Skeletal muscle satellite cell (primary cell): ENCODE data around the gene OR7A5.
"Not testable (repeated sequence)": the region's sequence is repeated elsewhere in the genome, so short reads cannot be mapped to it uniquely, and the experiment has no call there.

Experiments
- H3K27me3 ChIP-seq: 2 replicates; pipeline ENCODE4 v1.7.0; 2013; ENCODE audit warnings: low read length; ENCODE audit not compliant: control insufficient read depth, insufficient read depth
- H3K36me3 ChIP-seq: 2 replicates; pipeline ENCODE4 v1.7.0; 2013; ENCODE audit warnings: mild to moderate bottlenecking, control low read depth, low read length; ENCODE audit not compliant: insufficient read depth
- H3K4me1 ChIP-seq: 2 replicates; pipeline ENCODE4 v1.7.0; 2013; ENCODE audit warnings: low read length; ENCODE audit not compliant: control insufficient read depth, insufficient read depth
- H3K4me2 ChIP-seq: 2 replicates; pipeline ENCODE4 v1.7.0; 2013; ENCODE audit warnings: mild to moderate bottlenecking, low read length
- H3K4me3 ChIP-seq: 2 replicates; pipeline ENCODE4 v1.7.0; 2013; ENCODE audit warnings: low read length
- H3K9ac ChIP-seq: 2 replicates; pipeline ENCODE4 v1.7.0; 2013; ENCODE audit warnings: mild to moderate bottlenecking, low read depth, low read length, moderate library complexity
- H3K9me3 ChIP-seq: replicated peaks from 2 replicates; pipeline ENCODE4 v1.7.0; 2013; ENCODE audit warnings: mild to moderate bottlenecking, control low read depth, low read length

OR7A5 gene

DNA sequence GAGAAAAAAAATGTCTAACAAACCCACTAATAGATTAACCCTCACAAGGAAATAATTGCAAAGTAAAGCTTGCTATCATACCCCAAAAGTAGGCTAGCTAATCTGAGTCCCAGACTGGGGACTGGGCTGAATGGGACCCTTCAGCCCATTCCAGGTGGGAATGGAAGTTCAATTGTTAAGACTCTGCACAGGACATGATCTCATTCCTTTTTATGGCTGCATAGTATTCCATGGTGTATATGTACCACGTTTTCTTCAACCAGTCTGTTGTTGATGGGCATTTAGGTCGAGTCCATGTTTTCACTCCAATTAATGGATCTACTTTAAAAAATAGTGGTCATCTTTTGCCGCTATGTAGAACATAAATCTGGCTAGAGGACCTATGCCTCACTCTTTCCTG, 17.9 kb downstream of the OR7A5 start:
- Histone ChIP-seq H3K9ac (no peak overlapping the region), H3K4me3 (no peak overlapping the region), H3K27me3 (no peaks in the 10 kb centered on the region), H3K36me3 (no peaks in the 10 kb centered on the region), H3K4me1 (no peaks in the 10 kb centered on the region), H3K4me2 (no peak overlapping the region), H3K9me3 (no peaks in the 10 kb centered on the region)

DNA sequence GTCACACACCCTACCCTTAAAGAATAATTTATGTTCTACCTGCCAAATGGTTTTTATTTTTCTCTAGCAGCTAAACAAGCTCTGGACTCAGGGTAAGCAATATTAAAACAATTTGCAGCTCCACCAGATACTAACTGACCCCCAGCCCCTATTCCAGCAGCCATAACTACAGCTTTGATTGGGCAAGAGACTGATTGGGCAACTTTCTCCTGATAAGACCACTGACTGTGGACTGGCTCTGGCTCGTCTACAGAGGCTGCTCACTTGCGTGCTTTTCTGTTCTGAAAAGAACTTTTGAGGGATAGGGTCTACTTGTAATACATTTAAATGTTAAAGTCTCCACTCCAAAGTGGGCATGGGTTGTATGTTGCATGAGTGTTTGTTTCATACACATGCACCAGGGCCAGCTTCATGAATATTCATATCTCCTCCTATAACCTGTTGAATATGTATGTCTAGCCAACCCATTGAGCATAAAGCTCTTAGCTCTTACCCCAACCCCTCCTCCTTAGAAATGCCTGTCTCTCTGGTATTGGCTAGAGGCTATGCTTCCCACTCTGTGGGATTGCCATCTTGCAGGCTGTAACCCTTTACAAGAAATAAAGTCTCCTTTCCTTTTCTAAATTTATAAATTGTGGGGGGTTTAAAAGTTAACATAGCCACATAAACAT, 19.9 kb downstream of the OR7A5 start:
- no peaks in the 10 kb centered on the region for H3K4me1 ChIP-seq
- H3K9ac ChIP-seq = no peak overlapping the region
- H3K4me2 ChIP-seq = no peak overlapping the region
- H3K9me3 ChIP-seq = no peaks in the 10 kb centered on the region
- H3K27me3 ChIP-seq = no peaks in the 10 kb centered on the region
- H3K36me3 ChIP-seq = no peaks in the 10 kb centered on the region
- no peak overlapping the region for H3K4me3 ChIP-seq

DNA sequence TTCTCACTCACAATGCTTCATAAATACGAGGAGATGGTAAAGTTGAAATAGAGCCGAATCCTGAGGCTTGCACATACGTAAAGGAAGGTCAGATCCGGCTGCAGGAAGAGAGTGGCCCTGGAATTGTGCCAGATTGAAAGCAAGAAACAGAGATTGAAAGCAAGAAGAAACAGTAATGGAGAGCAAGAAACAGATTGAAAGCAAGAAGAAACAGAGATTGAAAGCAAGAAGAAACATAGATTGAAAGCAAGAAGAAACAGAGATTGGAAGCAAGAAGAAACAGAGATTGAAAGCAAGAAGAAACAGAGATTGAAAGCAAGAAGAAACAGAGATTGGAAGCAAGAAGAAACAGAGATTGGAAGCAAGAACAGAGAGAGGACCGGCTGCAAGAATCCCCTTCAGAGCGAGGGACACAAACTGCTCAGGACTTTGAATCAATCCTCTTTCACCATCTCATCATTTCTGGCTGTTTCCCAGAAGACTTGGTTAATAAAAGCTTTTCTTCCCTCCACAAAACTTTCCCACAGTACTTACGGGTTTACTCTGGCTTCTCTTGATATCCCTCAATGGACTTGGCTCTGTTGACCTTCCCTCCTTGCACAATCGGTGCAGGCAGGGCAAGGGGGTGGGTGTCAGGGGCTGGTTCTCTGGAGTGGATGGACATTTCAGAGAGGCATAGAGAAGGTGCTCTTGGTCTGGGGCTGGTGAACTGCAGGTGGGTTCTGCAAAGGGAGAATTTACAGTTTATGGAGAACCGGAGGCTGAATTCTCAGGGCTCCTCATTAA, 25.5 kb downstream of the OR7A5 start:
- H3K4me2 ChIP-seq = no peak overlapping the region
- no peak overlapping the region for H3K9ac ChIP-seq
- H3K4me3 ChIP-seq = no peak overlapping the region
- no peaks in the 10 kb centered on the region for H3K9me3 ChIP-seq
- H3K4me1 ChIP-seq = no peaks in the 10 kb centered on the region
- H3K27me3 ChIP-seq = no peaks in the 10 kb centered on the region
- H3K36me3 ChIP-seq = no peaks in the 10 kb centered on the region

DNA sequence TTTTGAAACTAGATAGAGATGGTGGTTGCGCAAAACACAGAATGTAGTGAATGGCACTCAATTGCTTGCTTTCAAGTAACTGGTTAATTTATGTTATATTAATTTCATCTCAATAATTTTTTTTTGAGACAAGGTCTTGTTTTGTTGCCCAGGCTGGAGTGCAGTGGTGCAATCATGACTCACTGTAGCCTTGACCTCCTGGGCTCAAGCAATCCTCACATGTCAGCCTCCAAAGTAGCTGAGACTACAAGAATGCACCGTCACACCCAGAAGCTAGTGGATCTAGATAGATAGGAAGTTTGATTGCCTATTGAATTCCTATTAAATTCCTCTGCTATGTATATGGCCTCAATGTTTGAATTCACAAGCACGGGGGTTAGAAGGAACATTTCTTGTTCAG, 30.2 kb downstream of the OR7A5 start:
- Histone ChIP-seq H3K4me3 (no peak overlapping the region), H3K27me3 (peaks cover 2% of the 10 kb centered on the region), H3K9me3 (no peaks in the 10 kb centered on the region), H3K36me3 (no peaks in the 10 kb centered on the region), H3K4me2 (no peak overlapping the region), H3K4me1 (no peaks in the 10 kb centered on the region), H3K9ac (no peak overlapping the region)

DNA sequence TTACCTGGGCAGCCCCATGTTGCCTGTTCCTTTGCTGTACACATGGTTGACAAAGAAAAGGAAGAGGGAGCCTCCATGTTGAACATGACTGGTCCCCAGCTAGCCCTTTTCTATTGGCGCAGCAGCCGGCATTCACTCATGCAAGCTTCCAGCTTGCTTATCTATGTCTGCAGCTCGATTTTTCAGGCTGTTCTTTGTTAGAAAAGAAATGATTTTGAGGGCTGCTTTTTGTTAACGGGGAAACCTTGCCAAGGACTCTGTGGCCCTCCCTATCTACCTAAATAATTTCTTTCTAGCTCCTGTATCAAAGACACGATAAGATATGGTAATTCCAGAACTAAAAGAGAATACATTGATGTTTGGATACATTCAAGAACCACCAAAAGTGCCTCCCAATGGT, 36.2 kb downstream of the OR7A5 start:
- no peaks in the 10 kb centered on the region for H3K36me3 ChIP-seq
- no peak overlapping the region for H3K4me3 ChIP-seq
- H3K9me3 ChIP-seq = no peaks in the 10 kb centered on the region
- H3K27me3 ChIP-seq = peaks cover 2% of the 10 kb centered on the region
- no peaks in the 10 kb centered on the region for H3K4me1 ChIP-seq
- H3K4me2 ChIP-seq = no peak overlapping the region
- H3K9ac ChIP-seq = no peak overlapping the region

DNA sequence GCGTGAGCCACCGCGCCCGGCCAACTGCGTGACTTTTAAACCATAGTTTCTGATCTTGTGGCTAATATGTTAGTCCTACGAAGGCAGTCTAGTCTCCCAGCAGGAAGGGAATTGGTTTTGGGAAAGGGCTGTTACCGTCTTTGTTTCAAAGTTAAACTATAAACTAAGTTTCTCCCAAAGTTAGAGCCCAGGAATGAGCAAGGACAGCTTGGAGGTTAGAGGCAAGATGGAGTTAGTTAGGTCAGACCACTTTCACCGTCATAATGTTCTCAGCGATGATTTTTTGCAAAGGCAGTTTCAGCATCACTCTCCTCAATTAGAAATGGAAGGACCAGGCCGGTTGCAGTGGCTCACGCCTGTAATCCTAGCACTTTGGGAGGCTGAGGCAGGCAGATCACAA, 39.0 kb downstream of the OR7A5 start:
- H3K4me2 ChIP-seq = no peak overlapping the region
- H3K36me3 ChIP-seq = no peaks in the 10 kb centered on the region
- H3K27me3 ChIP-seq = peaks cover 2% of the 10 kb centered on the region
- no peaks in the 10 kb centered on the region for H3K9me3 ChIP-seq
- no peaks in the 10 kb centered on the region for H3K4me1 ChIP-seq
- no peak overlapping the region for H3K4me3 ChIP-seq
- no peak overlapping the region for H3K9ac ChIP-seq

DNA sequence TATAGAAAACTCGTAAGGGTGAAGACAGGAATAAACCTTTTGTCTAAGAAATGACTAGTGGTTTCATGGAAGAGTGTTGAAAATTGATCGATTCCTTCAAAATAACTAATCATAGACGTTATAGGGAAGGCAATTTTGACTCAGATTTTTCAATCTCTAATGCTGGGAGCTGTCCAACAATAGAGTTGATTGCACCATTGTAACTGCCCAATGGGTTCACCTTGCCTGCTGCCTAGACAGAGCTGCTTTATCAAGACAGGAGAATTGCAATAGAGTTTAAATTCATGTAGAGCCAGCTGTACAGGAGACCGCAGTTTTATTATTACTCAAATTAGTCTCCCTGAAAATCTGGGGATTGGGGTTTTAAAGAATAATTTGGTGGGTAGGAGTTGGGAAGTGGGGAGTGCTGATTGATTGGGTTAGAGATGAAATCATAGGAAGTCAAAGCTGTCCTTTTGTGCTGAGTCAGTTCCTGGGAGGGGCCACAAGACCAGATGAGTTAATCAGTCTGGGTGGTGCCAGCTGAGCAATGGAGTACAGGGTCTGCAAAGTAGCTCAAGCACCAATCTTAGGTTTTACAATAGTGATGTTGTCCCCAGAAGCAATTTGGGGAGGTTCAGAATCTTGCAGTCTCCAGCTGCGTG, 39.8 kb downstream of the OR7A5 start:
- no peaks in the 10 kb centered on the region for H3K4me1 ChIP-seq
- no peak overlapping the region for H3K4me2 ChIP-seq
- no peaks in the 10 kb centered on the region for H3K36me3 ChIP-seq
- no peaks in the 10 kb centered on the region for H3K9me3 ChIP-seq
- no peak overlapping the region for H3K9ac ChIP-seq
- no peaks in the 10 kb centered on the region for H3K27me3 ChIP-seq
- H3K4me3 ChIP-seq = no peak overlapping the region

DNA sequence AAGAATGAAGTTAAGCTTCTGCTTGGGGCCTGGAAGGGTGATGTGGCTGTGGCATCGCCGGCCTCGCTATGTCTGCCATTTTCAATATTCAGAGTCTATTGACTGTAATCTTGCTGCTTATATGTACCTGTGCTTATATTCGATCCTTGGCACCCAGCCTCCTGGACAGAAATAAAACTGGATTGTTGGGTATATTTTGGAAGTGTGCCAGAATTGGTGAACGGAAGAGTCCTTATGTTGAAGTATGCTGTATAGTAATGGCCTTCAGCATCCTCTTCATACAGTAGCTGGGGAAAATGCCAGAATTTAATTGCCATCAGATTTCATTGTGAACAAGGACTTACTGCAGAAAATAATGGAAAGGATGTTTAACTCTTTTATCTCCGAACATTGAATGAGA, 42.7 kb downstream of the OR7A5 start:
- not testable (repeated sequence) for H3K9ac ChIP-seq, H3K4me1 ChIP-seq

DNA sequence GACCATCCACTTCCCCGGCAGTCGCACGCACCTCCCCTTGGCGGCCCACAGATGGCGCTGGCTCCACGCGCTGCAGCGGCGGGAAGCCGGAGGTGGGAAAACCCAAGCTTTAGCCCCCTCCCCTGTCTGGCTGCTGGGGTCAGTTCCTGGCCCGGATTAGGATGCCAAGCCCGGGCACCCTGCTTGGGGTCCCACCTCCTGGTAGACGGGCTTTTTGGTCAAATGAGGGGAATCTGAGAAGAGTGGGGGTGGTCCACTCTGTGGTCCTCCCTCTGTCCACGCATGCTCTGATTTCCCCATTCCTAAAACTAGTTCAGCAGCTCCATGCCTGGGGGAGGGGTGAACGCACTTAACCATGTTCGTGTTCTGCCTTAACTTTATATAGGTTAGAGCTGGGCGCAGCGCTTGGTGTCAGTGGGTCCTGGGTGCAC, 48.5 kb downstream of the OR7A5 start:
- no peak overlapping the region for H3K9ac ChIP-seq
- H3K4me3 ChIP-seq = no peak overlapping the region
- H3K27me3 ChIP-seq = no peaks in the 10 kb centered on the region
- peak overlapping the region; percentile 62 for H3K4me2 ChIP-seq
- no peaks in the 10 kb centered on the region for H3K36me3 ChIP-seq
- H3K4me1 ChIP-seq = peaks cover 7% of the 10 kb centered on the region
- H3K9me3 ChIP-seq = no peaks in the 10 kb centered on the region

More for the DNA sequence above, 42.7 kb downstream of the OR7A5 start:
- H3K4me3 ChIP-seq, H3K36me3 ChIP-seq, H3K4me2 ChIP-seq, H3K27me3 ChIP-seq, H3K9me3 ChIP-seq: not testable (repeated sequence)

DNA sequence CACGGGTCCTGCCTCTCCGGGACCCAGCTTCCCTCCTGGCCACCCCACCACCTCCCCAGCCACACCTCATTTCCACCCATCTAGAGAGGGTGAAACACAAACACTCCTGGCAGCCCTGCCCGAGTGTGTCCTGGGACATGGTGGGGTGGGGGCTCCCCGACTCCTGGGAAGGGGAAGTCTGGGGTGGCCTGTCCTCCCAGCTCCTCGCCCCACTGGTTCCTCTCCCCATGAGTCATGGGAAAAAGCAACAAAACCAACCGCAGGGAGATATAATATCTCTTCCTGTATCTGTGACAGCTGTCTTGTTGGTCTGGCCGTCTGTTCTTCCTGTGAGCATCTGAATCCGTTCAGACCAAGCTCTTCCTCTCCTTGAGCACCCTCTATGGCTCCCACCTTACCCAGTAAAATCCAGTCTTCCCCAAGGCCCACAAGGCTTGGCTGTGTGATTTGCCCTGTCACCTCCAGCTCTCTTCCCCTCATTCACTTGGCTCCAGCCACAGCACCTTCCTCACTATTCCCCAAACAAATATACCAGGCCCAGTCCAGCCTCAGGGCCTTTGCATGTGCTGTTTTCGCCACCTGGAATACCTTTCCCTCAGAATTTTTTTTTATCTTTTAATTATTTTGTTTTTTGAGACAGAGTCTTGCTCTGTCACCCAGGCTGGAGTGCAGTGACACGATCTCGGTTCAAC, 49.7 kb downstream of the OR7A5 start:
- H3K36me3 ChIP-seq, H3K4me1 ChIP-seq, H3K4me2 ChIP-seq, H3K4me3 ChIP-seq, H3K9me3 ChIP-seq, H3K27me3 ChIP-seq: not testable (repeated sequence)
- H3K9ac ChIP-seq = peak overlapping the region; percentile 47

DNA sequence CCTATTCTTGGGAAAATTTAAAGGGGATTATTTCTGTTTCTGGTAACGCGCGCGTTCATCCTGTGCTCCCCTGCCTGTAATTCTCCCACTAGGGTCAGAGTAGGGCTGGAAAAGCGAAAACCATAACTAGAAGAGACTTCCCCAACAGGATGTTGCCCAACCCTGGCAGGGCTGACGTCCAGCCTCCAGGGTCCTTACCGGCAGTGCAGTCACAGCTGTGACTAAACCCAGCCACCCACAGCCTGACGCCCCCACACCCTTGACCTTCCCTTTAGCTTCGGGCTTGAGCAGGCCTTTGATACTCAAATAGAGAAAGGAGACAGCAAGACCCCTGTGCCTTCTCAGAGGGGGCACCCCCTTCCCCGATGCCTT, 50.3 kb downstream of the OR7A5 start:
- H3K27me3 ChIP-seq, H3K36me3 ChIP-seq, H3K9me3 ChIP-seq, H3K4me1 ChIP-seq, H3K4me3 ChIP-seq: not testable (repeated sequence)
- H3K9ac ChIP-seq = peak overlapping the region; percentile 47
- peak overlapping the region; percentile 23 for H3K4me2 ChIP-seq
